HG03025 (cell line): ENCODE measurements around the gene GTF2A1.

Experiments used
- ATAC-seq: cut with Tn5 transposase; IDR thresholded peaks from one replicate; pipeline ENCODE4 v1.9.1; 2021; ENCODE audit warnings: mild to moderate bottlenecking, moderate library complexity; ENCODE audit not compliant: unreplicated experiment, low FRiP score

GTF2A1 gene

GRCh38 chr14:81187832-81188522 lies 32.8 kb downstream of the GTF2A1 start:
- ATAC-seq = peak; percentile 78

GRCh38 chr14:81179631-81180030 lies 41.1 kb downstream of the GTF2A1 start:
- no peak for ATAC-seq

- peak; percentile 64 for ATAC-seq
These were observed 42.7 kb downstream of the GTF2A1 start for GRCh38 chr14:81178063-81178462.

DNA sequence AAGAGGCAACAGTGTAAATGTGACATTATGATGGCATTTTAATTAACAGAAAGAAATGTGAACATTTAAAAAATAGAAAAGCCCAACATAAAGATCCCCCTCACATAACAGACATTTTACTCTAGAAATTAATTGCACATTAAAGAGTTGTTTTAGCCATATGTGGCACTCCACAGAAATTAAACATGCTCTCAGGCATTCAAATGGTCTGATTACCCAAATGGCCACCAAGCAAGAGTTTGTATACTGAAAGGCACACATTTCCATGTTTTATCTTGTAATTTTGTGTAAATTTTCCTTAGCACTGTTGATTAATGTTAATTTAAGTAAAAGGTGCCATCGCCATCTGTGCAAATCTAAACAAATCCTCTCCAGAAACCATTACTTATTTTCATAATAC lies 43.5 kb downstream of the GTF2A1 start:
- ATAC-seq = no peak

DNA sequence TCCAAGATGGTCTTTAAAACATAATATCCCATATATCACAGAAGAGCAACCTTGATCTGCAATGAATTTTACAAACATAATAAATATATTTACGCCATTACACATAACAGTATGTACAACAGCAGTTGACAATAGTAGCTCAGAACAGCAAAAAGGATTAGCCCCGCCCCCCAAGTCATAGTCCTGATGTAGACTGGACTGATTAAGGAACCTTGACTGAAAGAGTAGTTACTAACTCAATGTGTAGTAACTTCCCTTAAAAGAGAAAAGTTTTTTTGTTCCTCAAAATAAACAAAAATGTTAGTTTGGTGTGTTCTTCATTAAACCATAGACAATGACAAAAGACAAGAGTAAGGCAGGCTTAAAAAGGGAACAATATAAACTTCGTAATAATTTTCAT lies 44.5 kb downstream of the GTF2A1 start:
- no peak for ATAC-seq

GRCh38 chr14:81172881-81173280 lies 47.9 kb downstream of the GTF2A1 start:
- no peak for ATAC-seq

GRCh38 chr14:81172353-81172752 lies 48.4 kb downstream of the GTF2A1 start:
- ATAC-seq = no peak

DNA sequence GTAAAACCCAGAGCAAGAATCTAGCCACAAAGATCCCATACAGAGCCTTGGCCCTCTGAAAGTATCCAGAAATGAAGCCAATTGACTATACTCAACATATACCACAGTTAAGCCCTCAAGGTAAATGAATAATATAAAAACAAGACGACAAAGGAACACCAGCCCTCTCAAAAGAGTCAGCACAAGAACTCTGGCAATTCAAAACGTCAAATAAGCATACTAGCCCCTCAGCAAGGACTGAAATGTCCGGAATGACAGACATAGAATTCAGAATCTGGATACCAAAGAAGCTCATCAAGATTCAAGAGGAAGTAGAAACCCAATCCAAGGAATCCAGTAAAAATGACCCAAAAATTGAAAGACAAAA lies 49.9 kb downstream of the GTF2A1 start:
- no peak for ATAC-seq

DNA sequence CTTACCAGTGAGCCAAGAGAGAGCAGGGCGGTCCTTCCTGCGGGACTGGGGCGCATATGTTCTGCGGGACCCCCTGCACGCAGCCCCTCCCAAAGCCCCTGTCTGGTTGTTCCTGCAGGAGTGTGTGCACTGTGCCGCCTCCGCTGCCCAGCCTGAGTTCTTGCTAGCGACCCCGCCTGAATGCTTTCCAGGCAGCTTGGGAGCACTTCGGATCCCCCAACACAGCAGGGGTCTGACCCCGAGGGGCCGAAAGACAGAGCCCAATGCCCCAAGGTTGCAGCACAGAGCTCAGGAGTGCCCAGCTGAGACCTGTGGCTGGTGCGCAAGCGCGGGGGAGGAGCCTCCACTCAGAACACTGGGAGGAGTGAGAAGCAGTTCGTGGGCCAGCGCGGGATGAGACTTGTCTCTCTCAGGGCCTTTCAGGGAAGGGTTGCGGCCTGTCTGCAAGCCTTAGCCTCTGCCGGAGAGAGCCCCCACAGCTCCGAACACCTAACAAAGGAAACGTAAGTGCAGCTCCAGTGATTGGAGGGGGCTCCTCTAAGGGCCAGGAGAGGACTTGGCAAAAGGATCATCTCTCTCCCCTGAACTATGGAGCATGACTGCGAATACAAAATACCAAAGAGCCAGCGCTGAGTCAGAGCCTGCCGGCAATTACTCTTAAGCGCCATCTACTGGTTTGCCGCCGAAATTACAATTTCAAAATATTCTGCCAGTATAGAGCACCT lies 50.5 kb downstream of the GTF2A1 start:
- peak; percentile 96 for ATAC-seq

GRCh38 chr14:81169711-81170103 lies 51.1 kb downstream of the GTF2A1 start:
- peak; percentile 20 for ATAC-seq

- no peak for ATAC-seq
These were observed 51.5 kb downstream of the GTF2A1 start for GRCh38 chr14:81169267-81169666.

- no peak for ATAC-seq
These were observed 54.6 kb downstream of the GTF2A1 start for GRCh38 chr14:81166121-81166520.

DNA sequence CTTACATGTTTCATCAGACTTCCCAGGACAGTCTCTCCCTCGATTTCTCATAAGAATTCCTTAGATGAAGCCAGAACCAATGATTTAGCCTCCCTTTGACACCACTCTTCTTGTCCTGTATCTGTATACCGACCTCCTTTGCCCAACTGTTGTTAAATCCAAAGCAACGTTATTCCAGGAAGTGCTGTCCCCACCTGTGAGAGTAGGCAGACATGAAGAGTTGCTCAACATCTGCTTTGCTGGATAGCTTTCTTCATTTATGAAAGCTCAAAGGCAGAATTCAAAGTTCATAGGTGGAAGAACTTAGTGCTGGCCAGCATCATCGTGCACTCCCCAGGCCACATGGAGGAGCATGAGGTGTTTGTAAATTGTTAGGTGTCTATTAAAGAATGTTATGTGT lies 55.6 kb downstream of the GTF2A1 start:
- ATAC-seq = no peak

DNA sequence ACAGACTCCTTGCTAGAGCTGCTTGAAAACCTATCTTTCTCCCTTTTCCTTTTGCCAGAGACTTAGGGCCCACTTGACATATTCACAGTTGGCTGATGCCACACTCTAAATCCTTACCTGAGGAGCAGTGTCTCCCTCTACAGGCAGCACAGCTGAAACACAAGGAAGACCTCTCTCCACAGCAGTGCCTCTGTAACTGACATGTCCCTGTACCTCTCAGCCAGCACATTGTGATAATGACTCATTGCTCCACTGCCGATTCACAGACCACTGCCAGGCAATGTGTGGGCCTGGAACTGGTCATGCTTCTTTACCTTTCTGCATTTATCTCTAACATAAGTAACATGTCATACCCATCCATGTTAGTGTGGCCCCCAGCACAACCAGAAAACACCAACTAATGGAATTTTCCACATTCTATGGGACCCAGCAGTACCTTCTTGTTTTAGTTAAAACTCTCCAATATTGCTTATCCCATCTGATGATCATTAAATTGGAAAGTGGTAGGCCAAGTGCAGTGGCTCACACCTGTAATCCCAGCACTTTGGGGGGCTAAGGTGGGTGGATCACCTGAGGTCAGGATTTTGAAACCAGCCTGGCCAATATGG lies 56.5 kb downstream of the GTF2A1 start:
- peak; percentile 96 for ATAC-seq

DNA sequence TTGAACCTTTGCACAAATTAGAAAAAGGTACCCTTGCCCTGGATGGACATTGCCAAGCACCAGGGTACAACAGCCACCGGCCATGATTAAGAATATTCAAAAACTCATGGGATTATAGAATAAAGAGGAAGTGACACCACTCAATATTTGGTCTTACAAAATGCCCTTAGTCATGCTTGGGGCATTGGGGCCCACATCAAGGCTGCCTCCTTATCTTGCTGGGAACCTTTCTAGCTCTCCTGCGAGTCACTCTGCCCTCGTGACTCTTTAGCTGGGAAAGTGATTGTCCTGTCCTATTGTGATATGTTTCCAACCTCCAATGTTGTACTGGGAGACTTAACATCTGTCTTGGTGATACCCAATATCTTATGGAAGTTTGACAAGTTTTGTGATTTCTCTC lies 57.8 kb downstream of the GTF2A1 start:
- no peak for ATAC-seq

GRCh38 chr14:81161749-81162148 lies 59.0 kb downstream of the GTF2A1 start:
- ATAC-seq = no peak

DNA sequence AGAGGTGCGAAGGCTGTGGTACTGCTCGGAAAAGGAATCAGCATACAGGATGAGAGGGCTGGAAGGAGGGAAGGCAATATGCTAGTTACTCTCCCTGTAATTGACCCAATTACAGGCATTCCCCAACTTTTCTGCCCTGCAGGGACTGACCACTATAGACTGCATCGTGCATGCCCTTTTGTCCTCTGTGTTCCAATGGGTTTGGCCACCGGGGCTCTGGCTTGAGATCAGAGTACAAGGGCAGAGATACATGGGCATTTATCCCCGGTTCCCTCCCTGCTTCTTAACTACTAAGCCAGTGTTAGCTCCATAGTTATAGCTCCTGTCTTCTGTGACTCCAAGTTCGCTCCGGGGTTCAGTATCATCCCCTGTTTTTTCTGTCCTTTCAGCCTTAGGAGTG lies 59.7 kb downstream of the GTF2A1 start:
- no peak for ATAC-seq

DNA sequence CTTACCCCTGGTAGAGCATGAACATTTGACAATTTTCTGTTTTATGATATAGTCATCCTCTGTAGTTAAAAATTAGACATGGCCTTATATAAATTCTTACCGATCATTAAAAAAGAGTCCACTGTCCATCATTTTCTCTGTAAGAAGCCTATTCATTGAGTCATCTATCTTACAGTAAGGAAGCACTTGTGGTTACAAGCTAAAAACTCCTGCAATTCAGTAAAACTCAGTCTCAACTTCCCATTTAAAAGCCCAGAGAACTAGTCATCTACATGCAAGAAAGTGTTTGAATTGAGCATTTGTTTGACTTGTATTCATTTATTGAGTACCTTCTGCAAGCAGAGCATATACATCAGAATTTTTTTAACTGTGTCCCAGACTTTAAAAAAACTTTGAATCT lies 63.3 kb downstream of the GTF2A1 start:
- no peak for ATAC-seq

DNA sequence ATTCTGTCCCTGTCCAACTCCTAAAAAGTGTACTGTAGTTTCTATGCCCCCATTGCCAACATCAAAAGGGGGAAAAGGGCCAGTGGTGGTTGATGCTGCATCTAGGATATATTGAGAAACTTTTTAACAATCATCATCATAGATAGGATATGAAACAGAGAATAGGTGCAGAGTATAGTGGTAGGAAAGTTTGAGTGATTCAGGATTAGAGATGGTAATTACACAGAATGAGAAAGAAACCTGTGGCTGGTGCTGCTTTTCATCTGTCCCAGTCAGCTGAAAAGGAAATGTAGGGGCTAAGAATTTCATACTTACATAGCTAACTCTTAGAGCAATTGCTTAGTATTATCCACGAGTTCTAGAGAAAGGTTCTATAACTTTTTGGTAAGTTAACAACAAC lies 67.6 kb downstream of the GTF2A1 start:
- no peak for ATAC-seq

DNA sequence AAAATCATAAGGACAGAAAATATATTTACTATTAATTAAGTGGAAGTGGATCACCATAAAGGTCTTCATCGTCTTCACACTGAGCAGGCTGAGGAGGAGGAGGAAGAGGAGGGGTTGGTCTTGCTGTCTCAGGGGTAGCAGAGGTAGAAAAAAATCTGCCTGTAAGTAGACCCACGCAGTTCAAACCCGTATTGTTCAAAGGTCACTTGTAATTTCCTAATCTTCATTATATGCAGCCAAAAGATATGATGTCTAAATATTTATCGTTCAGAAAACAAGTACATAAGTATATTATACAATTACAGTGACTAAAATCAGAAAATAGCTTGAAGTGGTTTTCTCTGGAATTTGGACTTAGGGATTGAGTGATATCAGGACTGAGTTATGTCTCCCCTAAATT lies 72.1 kb downstream of the GTF2A1 start:
- ATAC-seq = no peak

GRCh38 chr14:81147140-81147897 lies 73.4 kb downstream of the GTF2A1 start:
- no peak for ATAC-seq
